Measurements from ENCODE around the gene IRAK1BP1. TPM values are rescaled to one million over a fixed set of nuclear protein-coding genes. Genes with fewer than 3 reads are reported as not detected.
"Not testable (repeated sequence)": the region's sequence is repeated elsewhere in the genome, so short reads cannot be mapped to it uniquely, and the experiment has no call there.

IRAK1BP1 gene
- total RNA-seq, 1 experiment from 2014 or later = 6.6 TPM

DNA sequence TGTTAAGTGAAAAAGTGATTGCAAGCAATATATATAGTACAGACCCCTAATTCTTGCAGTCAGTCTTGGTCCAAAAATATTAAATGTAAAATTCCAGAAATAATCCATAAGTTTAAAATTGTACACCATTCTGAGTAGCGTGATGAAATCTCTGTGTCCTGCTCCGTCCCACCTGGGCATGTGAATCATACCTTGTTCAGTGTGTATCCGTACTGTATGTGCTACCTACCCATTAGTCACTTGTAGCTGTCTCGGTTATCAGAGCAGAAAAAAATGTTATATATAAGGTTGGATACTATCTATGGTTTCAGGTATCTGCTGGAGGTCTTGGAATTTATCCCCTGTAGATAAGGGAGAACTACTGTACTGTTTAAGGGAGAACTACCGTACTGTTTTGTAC lies 16.3 kb downstream of the IRAK1BP1 start:
- H3K9me3 ChIP-seq (ENCODE audit: low read depth, low read length, poor library complexity, severe bottlenecking) = no peaks in the 10 kb centered on the region
- no peak for TF ChIP-seq EZH2 (IDR thresholded peaks at IDR 0.05; ENCODE audit: borderline replicate concordance, low read depth, low read length, poor library complexity, severe bottlenecking)
- TF ChIP-seq, protein P1, sequence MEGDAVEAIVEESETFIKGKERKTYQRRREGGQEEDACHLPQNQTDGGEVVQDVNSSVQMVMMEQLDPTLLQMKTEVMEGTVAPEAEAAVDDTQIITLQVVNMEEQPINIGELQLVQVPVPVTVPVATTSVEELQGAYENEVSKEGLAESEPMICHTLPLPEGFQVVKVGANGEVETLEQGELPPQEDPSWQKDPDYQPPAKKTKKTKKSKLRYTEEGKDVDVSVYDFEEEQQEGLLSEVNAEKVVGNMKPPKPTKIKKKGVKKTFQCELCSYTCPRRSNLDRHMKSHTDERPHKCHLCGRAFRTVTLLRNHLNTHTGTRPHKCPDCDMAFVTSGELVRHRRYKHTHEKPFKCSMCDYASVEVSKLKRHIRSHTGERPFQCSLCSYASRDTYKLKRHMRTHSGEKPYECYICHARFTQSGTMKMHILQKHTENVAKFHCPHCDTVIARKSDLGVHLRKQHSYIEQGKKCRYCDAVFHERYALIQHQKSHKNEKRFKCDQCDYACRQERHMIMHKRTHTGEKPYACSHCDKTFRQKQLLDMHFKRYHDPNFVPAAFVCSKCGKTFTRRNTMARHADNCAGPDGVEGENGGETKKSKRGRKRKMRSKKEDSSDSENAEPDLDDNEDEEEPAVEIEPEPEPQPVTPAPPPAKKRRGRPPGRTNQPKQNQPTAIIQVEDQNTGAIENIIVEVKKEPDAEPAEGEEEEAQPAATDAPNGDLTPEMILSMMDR (conservative IDR thresholded peaks at IDR 0.05; ENCODE audit: low read depth, low read length) = no peak
- no peaks in the 10 kb centered on the region for H3K36me3 ChIP-seq (ENCODE audit: insufficient read depth, low read length, poor library complexity, severe bottlenecking)
- H3K4me1 ChIP-seq (ENCODE audit: insufficient read depth, low read length, poor library complexity, severe bottlenecking) = no peaks in the 10 kb centered on the region
- DNase-seq (ENCODE audit: low spot score) = no peak
- intact Hi-C loops (cut with micrococcal nuclease; ENCODE audit: unreplicated experiment) = no loop called here
- ChIA-PET POLR2A (ENCODE audit: low non-redundant PET) (no interaction called here), CTCF (no interaction called here)
- no peaks in the 10 kb centered on the region for H3K27me3 ChIP-seq (replicated peaks; ENCODE audit: insufficient read depth, low read depth, low read length, poor library complexity)
- H3K4me3 ChIP-seq (ENCODE audit: low read depth, low read length, poor library complexity, severe bottlenecking) = no peak overlapping the region
- H3K27ac ChIP-seq (ENCODE audit: low read depth, low read length, poor library complexity, severe bottlenecking) = no peak overlapping the region
- no TSS peak for BruUV-seq (replicated peaks)

DNA sequence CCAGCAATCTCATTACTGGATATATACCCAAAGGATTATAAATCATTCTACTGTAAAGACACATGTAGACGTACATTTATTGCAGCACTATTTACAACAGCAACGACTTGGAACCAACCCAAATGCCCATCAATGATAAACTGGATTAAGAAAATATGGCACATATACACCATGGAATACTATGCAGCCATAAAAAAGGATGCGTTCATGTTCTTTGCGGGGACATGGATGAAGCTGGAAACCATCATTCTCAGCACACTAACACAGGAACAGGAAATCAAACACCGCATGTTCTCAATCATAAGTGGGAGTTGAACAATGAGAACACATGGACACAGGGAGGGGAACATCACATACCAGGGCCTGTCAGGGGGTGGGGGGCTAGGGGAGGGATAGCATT lies 22.6 kb downstream of the IRAK1BP1 start:
- H3K4me1 ChIP-seq (ENCODE audit: insufficient read depth, low read length, poor library complexity, severe bottlenecking); POLR2A ChIA-PET (ENCODE audit: low non-redundant PET): not testable (repeated sequence)

GRCh38 chr6:78896227-78896626 lies 28.9 kb downstream of the IRAK1BP1 start:
- Histone ChIP-seq H3K36me3 (ENCODE audit: insufficient read depth, low read length, poor library complexity, severe bottlenecking) (no peaks in the 10 kb centered on the region), H3K4me1 (ENCODE audit: insufficient read depth, low read length, poor library complexity, severe bottlenecking) (no peaks in the 10 kb centered on the region), H3K4me3 (ENCODE audit: low read depth, low read length, poor library complexity, severe bottlenecking) (no peak overlapping the region), H3K9me3 (ENCODE audit: low read depth, low read length, poor library complexity, severe bottlenecking) (no peaks in the 10 kb centered on the region), H3K27me3 (replicated peaks; ENCODE audit: insufficient read depth, low read depth, low read length, poor library complexity) (no peaks in the 10 kb centered on the region), H3K27ac (ENCODE audit: low read depth, low read length, poor library complexity, severe bottlenecking) (no peak overlapping the region)
- BruUV-seq (replicated peaks) = no TSS peak
- CTCF ChIA-PET = no interaction called here
- DNase-seq (ENCODE audit: low spot score) = no peak
- no peak for TF ChIP-seq EZH2 (IDR thresholded peaks at IDR 0.05; ENCODE audit: borderline replicate concordance, low read depth, low read length, poor library complexity, severe bottlenecking)
- TF ChIP-seq, protein P1 (conservative IDR thresholded peaks at IDR 0.05; ENCODE audit: low read depth, low read length) = no peak
- intact Hi-C loops (cut with micrococcal nuclease; ENCODE audit: unreplicated experiment) = no loop called here
- POLR2A ChIA-PET (ENCODE audit: low non-redundant PET) = no interaction called here

More for the DNA sequence above, 22.6 kb downstream of the IRAK1BP1 start:
- BruUV-seq (replicated peaks); H3K27me3 ChIP-seq (replicated peaks; ENCODE audit: insufficient read depth, low read depth, low read length, poor library complexity); H3K36me3 ChIP-seq (ENCODE audit: insufficient read depth, low read length, poor library complexity, severe bottlenecking); DNase-seq (ENCODE audit: low spot score); H3K9me3 ChIP-seq (ENCODE audit: low read depth, low read length, poor library complexity, severe bottlenecking); intact Hi-C loops (cut with micrococcal nuclease; ENCODE audit: unreplicated experiment); CTCF ChIA-PET; H3K27ac ChIP-seq (ENCODE audit: low read depth, low read length, poor library complexity, severe bottlenecking); H3K4me3 ChIP-seq (ENCODE audit: low read depth, low read length, poor library complexity, severe bottlenecking): not testable (repeated sequence)

GRCh38 chr6:78908621-78909020 lies 41.3 kb downstream of the IRAK1BP1 start:
- POLR2A ChIA-PET (ENCODE audit: low non-redundant PET) = no interaction called here
- Histone ChIP-seq H3K4me3 (ENCODE audit: low read depth, low read length, poor library complexity, severe bottlenecking) (no peak overlapping the region), H3K27ac (ENCODE audit: low read depth, low read length, poor library complexity, severe bottlenecking) (no peak overlapping the region), H3K4me1 (ENCODE audit: insufficient read depth, low read length, poor library complexity, severe bottlenecking) (no peaks in the 10 kb centered on the region), H3K27me3 (replicated peaks; ENCODE audit: insufficient read depth, low read depth, low read length, poor library complexity) (no peaks in the 10 kb centered on the region), H3K36me3 (ENCODE audit: insufficient read depth, low read length, poor library complexity, severe bottlenecking) (no peaks in the 10 kb centered on the region), H3K9me3 (ENCODE audit: low read depth, low read length, poor library complexity, severe bottlenecking) (no peaks in the 10 kb centered on the region)
- DNase-seq (ENCODE audit: low spot score) = no peak
- no peak for TF ChIP-seq EZH2 (IDR thresholded peaks at IDR 0.05; ENCODE audit: borderline replicate concordance, low read depth, low read length, poor library complexity, severe bottlenecking)
- TF ChIP-seq, protein P1 (conservative IDR thresholded peaks at IDR 0.05; ENCODE audit: low read depth, low read length) = no peak
- intact Hi-C loops (cut with micrococcal nuclease; ENCODE audit: unreplicated experiment) = no loop called here
- CTCF ChIA-PET = no interaction called here
- BruUV-seq (replicated peaks) = no TSS peak

Data from A673 (cell line).